ENCODE results near the gene CCDC136.

CCDC136 gene

GRCh38 chr7:128862571-128863432 lies 71.0 kb downstream of the CCDC136 start, which contains the start of gene ATP6V1F:
ATP6V1F (plus strand) TSS chr7:128862856; CDS start chr7:128862905, 49 bp downstream.
- DNase-seq (ENCODE audit: low read depth): peak; percentile 94

- peak; percentile 84 for DNase-seq (ENCODE audit: low read depth)
These were observed 71.7 kb downstream of the CCDC136 start for GRCh38 chr7:128863433-128863989.

GRCh38 chr7:128865303-128865702 lies 73.5 kb downstream of the CCDC136 start:
- no peak for DNase-seq (ENCODE audit: low read depth)

- no peak for DNase-seq (ENCODE audit: low read depth)
These were observed 74.5 kb downstream of the CCDC136 start for GRCh38 chr7:128865996-128866877.

- no peak for DNase-seq (ENCODE audit: low read depth)
These were observed 75.5 kb downstream of the CCDC136 start for GRCh38 chr7:128867241-128867640.

GRCh38 chr7:128867842-128868623 lies 76.3 kb downstream of the CCDC136 start:
- DNase-seq (ENCODE audit: low read depth): no peak

- no peak for DNase-seq (ENCODE audit: low read depth)
These were observed 76.9 kb downstream of the CCDC136 start for GRCh38 chr7:128868624-128869137.

GRCh38 chr7:128869138-128869943 lies 77.6 kb downstream of the CCDC136 start:
- DNase-seq (ENCODE audit: low read depth): peak; percentile 45

GRCh38 chr7:128869944-128870285 lies 78.1 kb downstream of the CCDC136 start:
- DNase-seq (ENCODE audit: low read depth): no peak

- DNase-seq (ENCODE audit: low read depth): no peak
These were observed 79.3 kb downstream of the CCDC136 start for GRCh38 chr7:128871050-128871449.

Data from ELR (cell line).